K562 treated with DMSO at 1 percent for 12 hours (cell line): ENCODE measurements around the gene FBXO21. TPM values are rescaled to one million over a fixed set of nuclear protein-coding genes. Genes with fewer than 3 reads are reported as not detected.

Experiments
- total RNA-seq: library from RNA; unstranded; fragments of 300-600 nt; gene quantifications from 2 replicates; pipeline ENCODE4 v1.2.3, GENCODE V29; 2022; ENCODE audit not compliant: insufficient read depth

FBXO21 gene, protein sequence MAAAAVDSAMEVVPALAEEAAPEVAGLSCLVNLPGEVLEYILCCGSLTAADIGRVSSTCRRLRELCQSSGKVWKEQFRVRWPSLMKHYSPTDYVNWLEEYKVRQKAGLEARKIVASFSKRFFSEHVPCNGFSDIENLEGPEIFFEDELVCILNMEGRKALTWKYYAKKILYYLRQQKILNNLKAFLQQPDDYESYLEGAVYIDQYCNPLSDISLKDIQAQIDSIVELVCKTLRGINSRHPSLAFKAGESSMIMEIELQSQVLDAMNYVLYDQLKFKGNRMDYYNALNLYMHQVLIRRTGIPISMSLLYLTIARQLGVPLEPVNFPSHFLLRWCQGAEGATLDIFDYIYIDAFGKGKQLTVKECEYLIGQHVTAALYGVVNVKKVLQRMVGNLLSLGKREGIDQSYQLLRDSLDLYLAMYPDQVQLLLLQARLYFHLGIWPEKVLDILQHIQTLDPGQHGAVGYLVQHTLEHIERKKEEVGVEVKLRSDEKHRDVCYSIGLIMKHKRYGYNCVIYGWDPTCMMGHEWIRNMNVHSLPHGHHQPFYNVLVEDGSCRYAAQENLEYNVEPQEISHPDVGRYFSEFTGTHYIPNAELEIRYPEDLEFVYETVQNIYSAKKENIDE
- total RNA-seq = 7.1 and 15.7 TPM in 2 replicates

GRCh38 chr12:117190210-117190781 lies at the start of gene FBXO21:
TSS of gene FBXO21 (minus strand) at chr12:117190470. CDS start at chr12:117190456, 14 bp downstream.

Other genes with a start within 250 kb of the FBXO21 start
- 16.6 and 24.0 TPM in 2 replicates for gene TESC, start 91.1 kb downstream of the FBXO21 start, total RNA-seq
- gene NOS1, start 171.2 kb upstream of the FBXO21 start, total RNA-seq = not detected in 2 replicates